Measurements from ENCODE around the gene CALML3.

The CALML3 gene

DNA sequence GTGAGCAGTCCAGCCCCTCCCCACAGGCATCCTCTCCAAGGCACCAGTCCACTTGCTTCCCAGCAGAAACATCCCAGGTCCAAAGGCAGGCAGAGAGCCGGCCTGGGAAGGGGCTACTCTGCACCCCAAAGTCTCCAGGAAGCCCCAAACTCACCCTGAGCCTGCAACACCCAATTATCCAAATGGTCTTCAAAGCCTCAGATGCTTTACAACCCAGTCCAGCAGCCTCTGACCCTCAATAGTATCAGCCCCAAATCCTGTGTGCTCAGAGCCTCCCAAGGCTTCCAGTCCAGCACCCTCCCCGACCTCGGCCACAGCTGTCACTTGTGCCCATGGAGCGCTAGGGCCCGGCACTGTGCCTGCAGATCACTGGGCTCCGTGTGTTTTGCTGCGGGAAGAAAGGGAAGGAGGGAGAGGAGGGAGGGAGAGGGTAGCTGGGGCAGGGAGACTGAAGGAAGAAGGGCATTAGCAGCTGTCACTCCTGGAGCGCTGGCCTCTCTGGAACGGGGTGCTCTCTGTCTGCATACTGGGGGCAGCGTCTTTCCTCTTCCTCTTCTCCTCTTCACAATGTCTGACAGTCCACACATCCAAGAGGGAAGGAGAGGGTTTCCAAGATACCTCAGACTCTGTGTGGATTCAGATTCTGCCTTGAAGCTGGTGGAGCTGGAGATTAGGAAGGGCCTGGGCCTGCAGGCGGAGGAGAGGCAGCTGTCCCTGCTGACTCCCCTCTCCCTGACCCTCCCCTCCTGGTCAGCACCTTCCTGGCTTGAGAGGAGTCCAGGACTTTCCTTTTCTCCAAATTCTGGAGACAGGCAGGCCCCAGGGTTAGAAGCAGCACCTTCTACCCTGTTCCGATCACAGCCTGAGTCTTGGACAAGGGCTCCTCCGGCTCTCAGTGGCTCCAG lies 38.6 kb upstream of the CALML3 start:
- TF ChIP-seq CTCF (IDR thresholded peaks at IDR 0.05; ENCODE audit: low read depth, low read length), result no peak
- H3K4me3 ChIP-seq (ENCODE audit: low read depth, low read length), result no peak overlapping the region
- in situ Hi-C loops (cut with HindIII; ENCODE audit: low sequenced_read_pairs), result no loop called here
- no peak for DNase-seq (ENCODE audit: low read depth, low spot score)

DNA sequence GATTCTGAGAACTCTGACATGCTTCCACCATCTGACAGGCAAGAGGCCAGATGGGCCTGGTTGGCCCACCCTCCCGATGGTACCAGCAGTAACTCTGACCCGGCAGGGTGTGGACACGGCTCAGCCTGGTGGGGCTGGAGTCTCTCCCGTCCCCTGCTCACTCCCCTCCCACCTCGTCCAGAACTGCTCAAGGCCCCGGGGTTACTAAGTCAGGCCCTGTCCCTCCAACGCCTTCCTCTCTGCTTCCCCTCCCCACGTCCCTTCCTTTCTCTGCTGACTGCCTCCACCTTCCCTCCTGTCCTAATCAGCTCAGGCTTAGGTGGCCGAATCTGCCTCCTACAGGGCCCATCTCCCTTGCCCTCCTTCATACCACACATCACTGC lies 37.9 kb upstream of the CALML3 start:
- no peak for DNase-seq (ENCODE audit: low read depth, low spot score)
- H3K4me3 ChIP-seq (ENCODE audit: low read depth, low read length), result no peak overlapping the region
- in situ Hi-C loops (cut with HindIII; ENCODE audit: low sequenced_read_pairs), result no loop called here
- TF ChIP-seq CTCF (IDR thresholded peaks at IDR 0.05; ENCODE audit: low read depth, low read length), result no peak

DNA sequence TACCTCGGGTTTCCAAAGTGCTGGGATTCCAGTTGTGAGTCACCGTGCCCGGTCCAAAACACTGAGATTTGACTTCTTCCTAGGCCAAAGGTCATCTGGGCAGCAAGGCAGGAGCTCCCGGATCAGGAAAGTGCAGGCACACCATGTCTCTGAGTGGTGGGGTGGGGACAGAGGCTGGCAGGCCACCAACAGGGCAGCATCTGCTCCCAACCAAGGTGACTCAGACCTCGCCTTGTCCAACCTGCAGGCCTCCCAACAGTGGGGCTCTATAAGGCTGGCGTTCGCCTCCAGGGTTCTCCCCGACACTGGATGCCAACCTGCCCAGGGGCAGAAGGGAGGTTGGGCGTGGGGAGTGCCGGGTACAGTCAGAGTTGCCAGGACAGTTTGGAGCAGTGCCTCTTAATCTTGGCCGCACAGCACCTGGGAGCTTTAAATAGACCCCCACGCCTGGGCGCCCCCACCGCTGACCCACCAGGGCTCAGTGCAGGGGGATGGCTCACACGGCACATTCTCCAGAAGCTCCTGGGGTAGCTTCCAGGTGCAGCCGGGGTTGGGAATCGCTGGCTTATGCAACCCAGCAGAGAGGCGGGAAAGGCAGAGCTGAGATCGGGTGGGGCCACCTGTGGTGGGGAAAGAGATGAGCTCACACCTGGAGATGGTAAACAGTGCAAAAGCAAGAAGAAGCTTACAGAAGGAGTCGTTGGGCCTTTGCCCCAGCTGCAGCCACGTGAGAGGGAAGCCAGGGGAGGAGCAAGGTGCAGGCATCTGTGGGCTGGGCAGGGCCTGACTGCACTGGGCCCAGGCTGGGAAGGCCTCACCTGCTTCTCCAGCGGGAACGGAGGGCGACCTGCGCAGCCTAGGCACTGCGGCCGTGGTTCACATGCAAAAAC lies 36.2 kb upstream of the CALML3 start:
- no peak for TF ChIP-seq CTCF (IDR thresholded peaks at IDR 0.05; ENCODE audit: low read depth, low read length)
- no peak overlapping the region for H3K4me3 ChIP-seq (ENCODE audit: low read depth, low read length)
- no peak for DNase-seq (ENCODE audit: low read depth, low spot score)
- in situ Hi-C loops (cut with HindIII; ENCODE audit: low sequenced_read_pairs), result no loop called here

DNA sequence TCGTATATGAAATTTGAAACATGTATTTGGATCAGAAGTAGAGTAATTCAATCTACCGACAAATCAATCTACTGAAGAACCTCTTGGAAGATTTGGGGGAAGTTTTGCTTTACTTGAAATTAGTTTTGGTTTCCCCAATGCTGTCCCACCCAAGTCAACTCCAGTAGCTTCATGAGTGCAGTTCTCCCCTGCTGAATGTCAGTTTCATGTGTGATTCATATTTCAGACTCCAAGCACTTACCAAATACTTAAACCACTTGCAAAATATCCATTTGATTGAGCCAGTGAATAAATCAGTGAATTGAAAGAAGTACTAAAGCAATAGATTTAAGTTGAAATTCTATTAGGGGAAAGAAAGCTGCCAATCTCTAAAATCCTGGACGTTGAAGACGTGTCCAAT lies 34.7 kb upstream of the CALML3 start:
- in situ Hi-C loops (cut with HindIII; ENCODE audit: low sequenced_read_pairs), result no loop called here
- DNase-seq (ENCODE audit: low read depth, low spot score), result no peak
- no peak overlapping the region for H3K4me3 ChIP-seq (ENCODE audit: low read depth, low read length)
- TF ChIP-seq CTCF (IDR thresholded peaks at IDR 0.05; ENCODE audit: low read depth, low read length), result no peak

- no peak for DNase-seq (ENCODE audit: low read depth, low spot score)
- H3K4me3 ChIP-seq (ENCODE audit: low read depth, low read length), result no peak overlapping the region
- TF ChIP-seq CTCF (IDR thresholded peaks at IDR 0.05; ENCODE audit: low read depth, low read length), result no peak
- in situ Hi-C loops (cut with HindIII; ENCODE audit: low sequenced_read_pairs), result no loop called here
Measured at GRCh38 chr10:5490698-5491464, 33.9 kb upstream of the CALML3 start.

DNA sequence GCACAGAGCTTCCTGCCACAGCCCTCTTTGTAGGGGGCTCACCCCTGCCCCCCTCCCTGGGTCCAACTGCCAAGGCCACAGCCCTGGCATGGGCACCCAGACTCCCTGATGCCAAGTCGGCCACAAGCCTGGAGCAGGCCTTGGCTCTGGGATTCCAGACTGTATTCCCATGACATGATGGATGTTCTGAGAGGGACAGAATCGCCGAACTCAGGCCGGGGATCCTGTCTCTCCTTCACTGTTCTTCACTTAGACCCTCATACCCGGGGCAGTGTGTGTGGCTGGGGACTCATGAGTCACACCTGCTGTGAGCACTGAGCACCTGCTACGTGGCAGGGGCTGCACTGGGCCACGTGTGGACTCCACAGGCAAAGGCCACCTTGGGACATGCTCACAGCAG lies 33.3 kb upstream of the CALML3 start:
- H3K4me3 ChIP-seq (ENCODE audit: low read depth, low read length), result no peak overlapping the region
- no peak for DNase-seq (ENCODE audit: low read depth, low spot score)
- no peak for TF ChIP-seq CTCF (IDR thresholded peaks at IDR 0.05; ENCODE audit: low read depth, low read length)
- in situ Hi-C loops (cut with HindIII; ENCODE audit: low sequenced_read_pairs), result no loop called here
